SK-N-SH treated with all-trans-retinoic acid at 6 μM for 48 hours (cell line): Measurements from ENCODE around the gene HMX1.

Experiments used
- ATAC-seq: fragments of 200-7000 bp; cut with Tn5 transposase; 3 replicates; pipeline ENCODE4 v1.9.1; 2020; ENCODE audit warnings: mild to moderate bottlenecking, moderate library complexity
- ARNTL ChIP-seq: fragments of 450-650 bp; formaldehyde crosslinking; IDR thresholded peaks from 2 replicates; pipeline ENCODE4 v1.5.0; 2020; ENCODE audit warnings: low read depth, mild to moderate bottlenecking, moderate library complexity, borderline replicate concordance
- BACH2 ChIP-seq: fragments of 250-450 bp; sonication (Bioruptor Pico); IDR thresholded peaks from 2 replicates; pipeline ENCODE4 v1.9.0; 2021; ENCODE audit warnings: mild to moderate bottlenecking, borderline replicate concordance
- CREB5 ChIP-seq: fragments of 250-450 bp; sonication (Bioruptor Pico); IDR thresholded peaks from 2 replicates; pipeline ENCODE4 v1.5.1; 2020; ENCODE audit warnings: low read depth, mild to moderate bottlenecking, moderate library complexity
- CSDC2 ChIP-seq: fragments of 250-450 bp; sonication (Bioruptor Pico); IDR thresholded peaks from 2 replicates; pipeline ENCODE4 v1.5.0; 2020; ENCODE audit warnings: mild to moderate bottlenecking, moderate library complexity
- ESRRG ChIP-seq: fragments of 250-450 bp; sonication (Bioruptor Pico); IDR thresholded peaks from 2 replicates; pipeline ENCODE4 v1.6.1; 2021; ENCODE audit warnings: mild to moderate bottlenecking
- OSR1 ChIP-seq: fragments of 250-450 bp; sonication (Bioruptor Pico); IDR thresholded peaks from 2 replicates; pipeline ENCODE4 v1.8.0; 2022; ENCODE audit warnings: moderate library complexity, mild to moderate bottlenecking, inconsistent platforms
- POU6F1 ChIP-seq: fragments of 250-450 bp; sonication (Bioruptor Pico); IDR thresholded peaks from 2 replicates; pipeline ENCODE4 v1.8.0; 2021; ENCODE audit warnings: low read depth, mild to moderate bottlenecking, moderate library complexity, borderline replicate concordance
- PPARA ChIP-seq: fragments of 250-450 bp; sonication (Bioruptor Pico); IDR thresholded peaks from 2 replicates; pipeline ENCODE4 v1.5.0; 2020; ENCODE audit warnings: mild to moderate bottlenecking, borderline replicate concordance
- RARB ChIP-seq: fragments of 250-450 bp; sonication (Bioruptor Pico); IDR thresholded peaks from 2 replicates; pipeline ENCODE4 v1.8.0; 2021; ENCODE audit warnings: mild to moderate bottlenecking, moderate library complexity
- TCF4 ChIP-seq: fragments of 250-450 bp; sonication (Bioruptor Pico); IDR thresholded peaks from 2 replicates; pipeline ENCODE4 v1.8.0; 2021; ENCODE audit warnings: mild to moderate bottlenecking, moderate library complexity, borderline replicate concordance
- TOX ChIP-seq: fragments of 250-450 bp; sonication (Bioruptor Pico); IDR thresholded peaks from 2 replicates; pipeline ENCODE4 v1.8.0; 2021; ENCODE audit warnings: mild to moderate bottlenecking, moderate library complexity, borderline replicate concordance
- ZC3H10 ChIP-seq: fragments of 250-450 bp; sonication (Bioruptor Pico); IDR thresholded peaks from 2 replicates; pipeline ENCODE4 v1.5.1; 2021; ENCODE audit warnings: mild to moderate bottlenecking, moderate library complexity
- ZFP3 ChIP-seq: fragments of 250-450 bp; sonication (Bioruptor Pico); IDR thresholded peaks from 2 replicates; pipeline ENCODE4 v1.5.0; 2020; ENCODE audit warnings: mild to moderate bottlenecking, moderate library complexity
- ZFP30 ChIP-seq: fragments of 450-650 bp; formaldehyde crosslinking; IDR thresholded peaks from 2 replicates; pipeline ENCODE4 v1.5.0; 2022; ENCODE audit warnings: mild to moderate bottlenecking, moderate library complexity
- ZNF70 ChIP-seq: fragments of 450-650 bp; formaldehyde crosslinking; IDR thresholded peaks from 2 replicates; pipeline ENCODE4 v1.5.0; 2020; ENCODE audit warnings: mild to moderate bottlenecking, moderate library complexity
- ZNF8 ChIP-seq: fragments of 450-650 bp; formaldehyde crosslinking; IDR thresholded peaks from 2 replicates; pipeline ENCODE4 v1.5.0; 2020; ENCODE audit warnings: mild to moderate bottlenecking, moderate library complexity
- TF ChIP-seq, protein P1 (sequence below): fragments of 250-450 bp; sonication (Bioruptor Pico); IDR thresholded peaks from 2 replicates; pipeline ENCODE4 v1.5.0; 2020; ENCODE audit warnings: mild to moderate bottlenecking, moderate library complexity
- TF ChIP-seq, protein P2 (sequence below): fragments of 250-450 bp; sonication (Bioruptor Pico); IDR thresholded peaks from 2 replicates; pipeline ENCODE4 v1.5.1; 2021; ENCODE audit warnings: mild to moderate bottlenecking, moderate library complexity

Gene HMX1

DNA sequence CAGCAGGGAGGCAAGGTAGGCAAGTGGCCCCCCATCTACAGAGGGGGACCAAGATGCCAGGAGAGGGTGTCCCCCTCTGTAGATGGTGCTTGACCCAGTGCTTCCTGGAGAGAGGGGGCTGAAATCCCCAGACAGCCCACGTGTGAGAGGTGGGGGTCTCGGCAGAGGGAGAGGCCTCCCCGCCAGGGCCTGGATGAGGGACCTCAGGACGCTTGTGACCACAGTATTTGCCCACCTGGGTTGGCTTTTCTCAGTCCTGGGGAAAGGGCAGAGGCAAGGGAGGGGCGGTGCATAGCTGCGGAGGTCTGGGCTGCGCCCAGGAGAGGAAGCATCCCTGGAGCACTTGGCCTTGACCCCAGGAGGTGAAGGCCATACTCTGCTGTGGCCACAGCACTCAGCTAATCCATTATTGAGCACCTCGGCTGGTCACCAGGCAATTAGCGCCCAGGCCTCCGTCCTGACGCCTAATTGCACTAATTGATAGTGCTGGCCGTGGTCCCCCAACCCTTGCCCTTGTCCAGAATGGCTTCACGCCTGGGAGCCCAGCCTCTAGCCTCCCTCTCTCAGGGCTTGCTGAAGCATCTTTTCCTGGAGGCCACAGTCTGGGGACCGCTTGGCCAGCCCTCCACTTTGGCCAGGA lies 30.7 kb downstream of the HMX1 start:
- TF ChIP-seq, protein P1, sequence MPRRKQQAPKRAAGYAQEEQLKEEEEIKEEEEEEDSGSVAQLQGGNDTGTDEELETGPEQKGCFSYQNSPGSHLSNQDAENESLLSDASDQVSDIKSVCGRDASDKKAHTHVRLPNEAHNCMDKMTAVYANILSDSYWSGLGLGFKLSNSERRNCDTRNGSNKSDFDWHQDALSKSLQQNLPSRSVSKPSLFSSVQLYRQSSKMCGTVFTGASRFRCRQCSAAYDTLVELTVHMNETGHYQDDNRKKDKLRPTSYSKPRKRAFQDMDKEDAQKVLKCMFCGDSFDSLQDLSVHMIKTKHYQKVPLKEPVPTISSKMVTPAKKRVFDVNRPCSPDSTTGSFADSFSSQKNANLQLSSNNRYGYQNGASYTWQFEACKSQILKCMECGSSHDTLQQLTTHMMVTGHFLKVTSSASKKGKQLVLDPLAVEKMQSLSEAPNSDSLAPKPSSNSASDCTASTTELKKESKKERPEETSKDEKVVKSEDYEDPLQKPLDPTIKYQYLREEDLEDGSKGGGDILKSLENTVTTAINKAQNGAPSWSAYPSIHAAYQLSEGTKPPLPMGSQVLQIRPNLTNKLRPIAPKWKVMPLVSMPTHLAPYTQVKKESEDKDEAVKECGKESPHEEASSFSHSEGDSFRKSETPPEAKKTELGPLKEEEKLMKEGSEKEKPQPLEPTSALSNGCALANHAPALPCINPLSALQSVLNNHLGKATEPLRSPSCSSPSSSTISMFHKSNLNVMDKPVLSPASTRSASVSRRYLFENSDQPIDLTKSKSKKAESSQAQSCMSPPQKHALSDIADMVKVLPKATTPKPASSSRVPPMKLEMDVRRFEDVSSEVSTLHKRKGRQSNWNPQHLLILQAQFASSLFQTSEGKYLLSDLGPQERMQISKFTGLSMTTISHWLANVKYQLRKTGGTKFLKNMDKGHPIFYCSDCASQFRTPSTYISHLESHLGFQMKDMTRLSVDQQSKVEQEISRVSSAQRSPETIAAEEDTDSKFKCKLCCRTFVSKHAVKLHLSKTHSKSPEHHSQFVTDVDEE (CRISPR knock-in tag) = no peak
- TF ChIP-seq, protein P2, sequence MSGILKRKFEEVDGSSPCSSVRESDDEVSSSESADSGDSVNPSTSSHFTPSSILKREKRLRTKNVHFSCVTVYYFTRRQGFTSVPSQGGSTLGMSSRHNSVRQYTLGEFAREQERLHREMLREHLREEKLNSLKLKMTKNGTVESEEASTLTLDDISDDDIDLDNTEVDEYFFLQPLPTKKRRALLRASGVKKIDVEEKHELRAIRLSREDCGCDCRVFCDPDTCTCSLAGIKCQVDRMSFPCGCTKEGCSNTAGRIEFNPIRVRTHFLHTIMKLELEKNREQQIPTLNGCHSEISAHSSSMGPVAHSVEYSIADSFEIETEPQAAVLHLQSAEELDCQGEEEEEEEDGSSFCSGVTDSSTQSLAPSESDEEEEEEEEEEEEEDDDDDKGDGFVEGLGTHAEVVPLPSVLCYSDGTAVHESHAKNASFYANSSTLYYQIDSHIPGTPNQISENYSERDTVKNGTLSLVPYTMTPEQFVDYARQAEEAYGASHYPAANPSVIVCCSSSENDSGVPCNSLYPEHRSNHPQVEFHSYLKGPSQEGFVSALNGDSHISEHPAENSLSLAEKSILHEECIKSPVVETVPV (CRISPR knock-in tag) = no peak
- no peak for TF ChIP-seq RARB
- no peak for TF ChIP-seq PPARA (CRISPR knock-in tag)
- TF ChIP-seq CREB5 (CRISPR knock-in tag) = no peak
- no peak for TF ChIP-seq ZFP30
- no peak for TF ChIP-seq TCF4 (CRISPR knock-in tag)
- no peak for ATAC-seq

DNA sequence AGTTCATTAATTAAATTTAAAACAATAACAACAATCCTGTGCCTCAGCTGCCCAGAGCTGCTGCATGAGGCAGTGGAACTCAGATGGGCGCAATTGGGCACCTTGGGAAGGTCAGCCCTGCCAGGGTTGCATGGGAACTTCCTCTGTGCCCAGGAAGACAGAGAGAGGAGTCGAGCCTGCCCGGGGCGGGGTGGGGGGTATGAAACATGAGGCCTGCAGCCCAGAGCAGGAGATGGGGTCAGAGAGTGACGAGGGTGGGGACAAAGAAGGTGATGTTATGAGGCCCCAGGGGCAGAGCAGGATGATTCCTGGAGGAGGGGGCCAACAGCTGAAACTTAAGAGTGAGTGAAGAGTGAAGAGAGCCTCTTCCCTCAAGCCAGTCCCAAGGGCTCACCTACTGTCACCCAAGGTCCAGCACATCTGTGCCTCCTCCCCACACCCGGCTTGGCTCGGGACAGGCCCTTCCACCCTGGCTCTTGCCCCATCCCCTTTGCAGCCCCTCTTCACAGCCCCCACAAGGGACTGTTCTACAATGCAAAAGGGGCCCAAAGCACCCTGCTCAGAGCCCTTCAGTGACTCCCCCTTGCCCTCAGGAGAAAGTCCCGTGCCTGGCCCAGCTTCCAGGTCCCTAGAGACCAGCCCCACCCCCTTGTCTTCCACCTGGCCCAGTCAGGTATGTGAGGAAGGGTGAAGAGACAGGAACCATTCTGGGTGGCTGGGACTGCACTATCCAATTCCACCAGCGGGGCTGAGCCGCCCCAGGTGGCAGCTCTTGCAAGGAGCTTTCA lies 31.4 kb downstream of the HMX1 start:
- no peak for TF ChIP-seq PPARA (CRISPR knock-in tag)
- no peak for TF ChIP-seq ZNF8 (CRISPR knock-in tag)
- no peak for TF ChIP-seq ESRRG (CRISPR knock-in tag)
- no peak for TF ChIP-seq CSDC2 (CRISPR knock-in tag)
- no peak for TF ChIP-seq ZFP3 (CRISPR knock-in tag)
- no peak for TF ChIP-seq BACH2
- TF ChIP-seq OSR1 = no peak
- TF ChIP-seq ZNF70 (CRISPR knock-in tag) = no peak
- no peak for TF ChIP-seq ZC3H10
- TF ChIP-seq, protein P2 (CRISPR knock-in tag) = no peak
- TF ChIP-seq CREB5 (CRISPR knock-in tag) = no peak
- no peak for TF ChIP-seq POU6F1 (CRISPR knock-in tag)

DNA sequence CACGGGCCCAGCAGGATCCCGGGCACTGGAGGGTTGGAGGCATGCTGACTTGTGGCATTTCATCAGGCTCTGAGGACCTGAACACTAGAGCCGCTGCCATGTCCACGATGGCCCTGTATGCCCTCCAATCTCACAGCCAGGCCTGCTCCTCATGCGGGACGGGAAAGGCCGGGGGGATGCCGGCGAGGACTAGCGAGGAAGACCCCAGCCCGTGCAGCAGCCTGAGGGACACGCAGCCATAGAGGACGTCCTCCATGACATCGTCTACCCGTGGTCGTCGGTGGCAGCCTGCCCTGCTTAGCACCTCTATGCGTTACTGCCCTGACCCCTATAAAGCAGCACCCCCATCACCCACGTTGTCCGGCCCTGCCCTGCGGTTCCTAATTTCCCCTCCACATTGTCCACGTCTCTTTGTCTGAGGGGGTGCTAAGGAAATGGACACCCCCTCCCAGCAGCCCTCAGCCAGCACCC lies 32.6 kb downstream of the HMX1 start:
- no peak for ATAC-seq
- TF ChIP-seq CSDC2 (CRISPR knock-in tag) (no peak), ZNF70 (CRISPR knock-in tag) (no peak), PPARA (CRISPR knock-in tag) (no peak), ARNTL (no peak), TOX (CRISPR knock-in tag) (no peak), ESRRG (CRISPR knock-in tag) (no peak), TCF4 (CRISPR knock-in tag) (no peak), CREB5 (CRISPR knock-in tag) (no peak), RARB (no peak), ZFP3 (CRISPR knock-in tag) (no peak)
- TF ChIP-seq, protein P2 (CRISPR knock-in tag) = no peak

More for the DNA sequence above, 31.4 kb downstream of the HMX1 start:
- no peak for ATAC-seq
